Measurements from ENCODE around the gene NUP160. TPM values are rescaled to one million over a fixed set of nuclear protein-coding genes. Genes with fewer than 3 reads are reported as not detected.
"Not testable (repeated sequence)": the region's sequence is repeated elsewhere in the genome, so short reads cannot be mapped to it uniquely, and the experiment has no call there.

Gene NUP160
- polyA plus RNA-seq, 4 donors: 55.3 to 84.6 (median 68.6) TPM

- DNase-seq (ENCODE audit: low read depth in 4 of 4, low spot score in 2 of 4): no peak
Measured at GRCh38 chr11:47819743-47820142, 28.4 kb downstream of the NUP160 start.

GRCh38 chr11:47800759-47801158, 47.4 kb downstream of the NUP160 start:
- DNase-seq (ENCODE audit: low read depth in 4 of 4, low spot score in 2 of 4): no peak

GRCh38 chr11:47797633-47798032, 50.5 kb downstream of the NUP160 start:
- DNase-seq (ENCODE audit: low read depth in 4 of 4, low spot score in 2 of 4): no peak

GRCh38 chr11:47791774-47792430, 56.2 kb downstream of the NUP160 start:
- no peak for DNase-seq (ENCODE audit: low read depth in 4 of 4, low spot score in 2 of 4)

- not testable (repeated sequence) for DNase-seq (ENCODE audit: low read depth in 4 of 4, low spot score in 2 of 4)
Measured at GRCh38 chr11:47790017-47790416, 58.1 kb downstream of the NUP160 start.

- DNase-seq (ENCODE audit: low read depth in 4 of 4, low spot score in 2 of 4): no peak
Measured at GRCh38 chr11:47788181-47788580, 60.0 kb downstream of the NUP160 start.

GRCh38 chr11:47786373-47786772, 61.8 kb downstream of the NUP160 start:
- DNase-seq (ENCODE audit: low read depth in 4 of 4, low spot score in 2 of 4): no peak

- DNase-seq (ENCODE audit: low read depth in 4 of 4, low spot score in 2 of 4): no peak
Measured at GRCh38 chr11:47784785-47785381, 63.3 kb downstream of the NUP160 start.

- DNase-seq (ENCODE audit: low read depth in 4 of 4, low spot score in 2 of 4): no peak
Measured at GRCh38 chr11:47783087-47783610, 65.0 kb downstream of the NUP160 start.

GRCh38 chr11:47778878-47779483, 69.2 kb downstream of the NUP160 start:
- no peak for DNase-seq (ENCODE audit: low read depth in 4 of 4, low spot score in 2 of 4)

GRCh38 chr11:47775240-47775869, 72.8 kb downstream of the NUP160 start:
- DNase-seq (ENCODE audit: low read depth in 4 of 4, low spot score in 2 of 4): no peak

GRCh38 chr11:47773882-47774281, 74.3 kb downstream of the NUP160 start:
- no peak for DNase-seq (ENCODE audit: low read depth in 4 of 4, low spot score in 2 of 4)

- not testable (repeated sequence) for DNase-seq (ENCODE audit: low read depth in 4 of 4, low spot score in 2 of 4)
Measured at GRCh38 chr11:47769556-47769955, 78.6 kb downstream of the NUP160 start.

- peak; percentile 46 to 67 (median 52) for DNase-seq (ENCODE audit: low read depth in 4 of 4, low spot score in 2 of 4)
Measured at GRCh38 chr11:47768101-47768612, 80.0 kb downstream of the NUP160 start.

- DNase-seq (ENCODE audit: low read depth in 4 of 4, low spot score in 2 of 4): peak; percentile 44 to 82 (median 60)
Measured at GRCh38 chr11:47766509-47767227, 81.5 kb downstream of the NUP160 start.

- no peak for DNase-seq (ENCODE audit: low read depth in 4 of 4, low spot score in 2 of 4)
Measured at GRCh38 chr11:47765086-47765485, 83.1 kb downstream of the NUP160 start.

GRCh38 chr11:47759291-47759690, 88.9 kb downstream of the NUP160 start:
- not testable (repeated sequence) for DNase-seq (ENCODE audit: low read depth in 4 of 4, low spot score in 2 of 4)

- no peak for DNase-seq (ENCODE audit: low read depth in 4 of 4, low spot score in 2 of 4)
Measured at GRCh38 chr11:47756208-47756607, 91.9 kb downstream of the NUP160 start.

GRCh38 chr11:47750725-47751124, 97.4 kb downstream of the NUP160 start:
- no peak for DNase-seq (ENCODE audit: low read depth in 4 of 4, low spot score in 2 of 4)

GRCh38 chr11:47742494-47742893, 105.7 kb downstream of the NUP160 start:
- not testable (repeated sequence) for DNase-seq (ENCODE audit: low read depth in 4 of 4, low spot score in 2 of 4)

Measured in left renal cortex interstitium (tissue), 4 donors.